HUES64 (cell line): ENCODE results near the gene NETO2.
"Not testable (repeated sequence)": the region's sequence is repeated elsewhere in the genome, so short reads cannot be mapped to it uniquely, and the experiment has no call there.

Experiments used
- H3K27ac ChIP-seq: 2 replicates; pipeline ENCODE4 v1.7.0; 2013; ENCODE audit warnings: low read depth, low read length, inconsistent platforms
- H3K27me3 ChIP-seq: 2 replicates; pipeline ENCODE4 v1.6.1; 2013; ENCODE audit warnings: mild to moderate bottlenecking, low read length; ENCODE audit not compliant: insufficient read depth
- H3K36me3 ChIP-seq: 2 replicates; pipeline ENCODE4 v1.6.1; 2013; ENCODE audit warnings: mild to moderate bottlenecking, low read length; ENCODE audit not compliant: insufficient read depth
- H3K4me1 ChIP-seq: 2 replicates; pipeline ENCODE4 v1.6.1; 2013; ENCODE audit warnings: mild to moderate bottlenecking, low read length, moderate library complexity; ENCODE audit not compliant: insufficient read depth
- H3K4me3 ChIP-seq: 2 replicates; pipeline ENCODE4 v1.5.1; 2013; ENCODE audit warnings: mild to moderate bottlenecking, low read length, moderate library complexity
- H3K9ac ChIP-seq: 2 replicates; pipeline ENCODE4 v1.6.1; 2013; ENCODE audit warnings: mild to moderate bottlenecking, low read depth, low read length
- H3K9me3 ChIP-seq: 2 replicates; pipeline ENCODE4 v1.6.1; 2013; ENCODE audit warnings: low read depth, low read length; ENCODE audit not compliant: insufficient read depth
- whole genome bisulfite sequencing: fragments of 150-250, 120-280 bp; methylation state at CpG from one replicate; pipeline ENCODE4 v1.1.7; 2013; ENCODE audit warnings: missing lambda C conversion rate; 5-methylcytosine and 5-hydroxymethylcytosine counted together

The NETO2 gene

DNA sequence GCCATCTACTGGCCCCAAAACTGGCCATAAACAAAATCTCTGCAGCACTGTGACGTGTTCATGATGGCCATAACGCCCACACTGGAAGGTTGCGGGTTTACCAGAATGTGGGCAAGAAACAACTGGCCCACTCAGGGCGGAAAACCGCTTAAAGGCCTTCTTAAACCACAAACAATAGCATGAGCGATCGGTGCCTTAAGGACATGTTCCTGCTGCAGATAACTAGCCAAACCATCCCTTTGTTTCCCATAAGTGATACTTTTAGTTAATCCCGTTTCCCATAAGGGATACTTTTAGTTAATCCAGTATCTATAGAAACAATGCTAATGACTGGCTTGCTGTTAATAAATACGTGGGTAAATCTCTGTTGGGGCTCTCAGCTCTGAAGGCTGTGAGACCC, 8.8 kb upstream of the NETO2 start:
- H3K27ac ChIP-seq, H3K27me3 ChIP-seq, H3K4me1 ChIP-seq, H3K4me3 ChIP-seq, H3K9ac ChIP-seq: not testable (repeated sequence)
- 95% methylated on average over 9 of the region's 9 CpGs for whole genome bisulfite sequencing
- Histone ChIP-seq H3K36me3 (peaks cover 18% of the 10 kb centered on the region), H3K9me3 (peaks cover 25% of the 10 kb centered on the region)

DNA sequence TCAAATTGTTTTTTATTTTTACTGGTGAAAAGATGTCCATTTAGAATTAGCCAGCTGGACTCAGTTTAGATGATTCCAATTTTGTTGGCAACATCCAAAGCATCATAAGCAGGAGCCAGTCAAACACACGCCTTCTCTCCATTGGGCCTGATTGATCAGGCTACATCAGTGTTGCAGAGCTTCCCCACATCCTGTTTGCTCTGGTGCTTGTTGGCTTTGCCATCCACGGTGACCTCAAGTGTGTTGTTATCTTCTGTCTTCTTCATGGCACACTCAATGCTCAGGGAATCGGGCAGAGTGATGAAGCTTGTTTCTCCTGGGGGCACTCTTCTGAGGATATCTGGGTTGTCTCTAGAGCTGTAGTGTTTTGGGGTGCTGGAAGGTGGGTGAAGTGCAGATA, 6.3 kb upstream of the NETO2 start:
- H3K4me1 ChIP-seq = no peaks in the 10 kb centered on the region
- peaks cover 13% of the 10 kb centered on the region for H3K27me3 ChIP-seq
- H3K9ac ChIP-seq = no peak overlapping the region
- H3K4me3 ChIP-seq = no peak overlapping the region
- H3K36me3 ChIP-seq = peaks cover 18% of the 10 kb centered on the region
- H3K27ac ChIP-seq = no peak overlapping the region
- 91% methylated on average over 3 of the region's 3 CpGs for WGBS
- H3K9me3 ChIP-seq = peaks cover 25% of the 10 kb centered on the region

DNA sequence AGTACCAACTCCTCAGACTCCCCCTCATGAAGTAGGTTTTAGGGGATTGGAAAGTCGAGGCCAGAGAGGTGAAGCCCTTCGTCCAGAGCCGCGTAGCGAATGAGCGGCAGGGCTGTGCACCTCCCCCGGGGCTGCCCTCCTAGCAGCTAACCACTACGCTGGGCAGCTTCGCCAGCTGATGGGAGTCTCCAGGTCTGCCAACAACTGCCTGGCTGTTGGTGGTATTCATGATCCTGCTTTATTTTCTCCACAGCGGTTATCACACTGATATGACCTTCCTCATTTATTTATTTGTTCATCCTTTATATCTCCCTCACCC, 773 bp upstream of the NETO2 start:
- peak overlapping the region; percentile 60 for H3K9ac ChIP-seq
- H3K4me1 ChIP-seq = peaks cover 17% of the 10 kb centered on the region
- H3K4me3 ChIP-seq = peak overlapping the region; percentile 85
- H3K36me3 ChIP-seq = no peaks in the 10 kb centered on the region
- no peak overlapping the region for H3K27ac ChIP-seq
- peaks cover 36% of the 10 kb centered on the region for H3K27me3 ChIP-seq
- no peaks in the 10 kb centered on the region for H3K9me3 ChIP-seq
- 27% methylated on average over 10 of the region's 10 CpGs for WGBS

DNA sequence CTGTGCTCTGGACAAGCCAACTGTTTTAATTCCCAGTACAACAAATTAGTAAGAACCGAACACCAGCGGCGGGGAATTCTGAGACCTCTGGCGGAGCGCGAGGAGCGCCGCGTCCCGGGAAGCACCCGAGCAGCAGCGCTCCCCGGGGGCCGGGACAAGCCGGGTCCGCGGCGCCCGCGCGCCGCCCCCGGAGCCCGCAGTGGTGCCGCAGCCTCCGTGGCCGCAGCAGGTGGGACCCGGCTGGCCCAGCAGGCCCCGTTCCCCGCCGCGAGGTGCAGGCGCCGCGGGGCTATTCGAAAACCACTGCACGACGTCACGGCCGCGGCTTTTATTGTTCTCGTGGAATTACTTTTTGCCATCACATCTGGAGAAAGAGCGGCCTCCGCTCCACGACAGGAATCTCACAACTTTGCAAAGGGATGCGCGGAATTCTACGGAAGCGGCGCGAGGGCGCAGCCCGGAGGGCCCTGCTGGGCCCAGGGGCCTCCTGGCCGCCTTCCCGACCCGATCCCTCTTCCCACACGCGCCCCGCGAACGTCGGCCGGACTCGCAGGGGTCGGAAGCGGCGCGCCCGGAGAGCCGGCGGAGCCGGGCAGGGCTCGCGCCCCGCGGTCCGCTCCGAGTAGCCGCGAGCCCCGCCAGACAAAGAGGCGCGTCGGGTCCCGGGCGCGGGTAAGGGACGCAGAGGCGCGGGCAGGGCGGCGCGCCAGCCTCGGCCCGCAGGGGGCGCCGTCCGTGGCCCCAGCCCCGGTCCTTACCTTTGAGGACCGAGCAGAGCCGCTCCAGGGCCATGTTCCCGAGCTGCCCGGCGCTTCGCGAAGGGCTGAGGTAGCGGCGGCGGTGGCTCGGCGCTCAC, 696 bp downstream of the NETO2 start:
- Histone ChIP-seq H3K27ac (no peak overlapping the region), H3K4me3 (peak overlapping the region; percentile 85), H3K36me3 (no peaks in the 10 kb centered on the region), H3K9me3 (no peaks in the 10 kb centered on the region), H3K27me3 (peaks cover 36% of the 10 kb centered on the region), H3K9ac (peak overlapping the region; percentile 93), H3K4me1 (peaks cover 22% of the 10 kb centered on the region)
- WGBS = under 1% methylated on average over 111 of the region's 111 CpGs

GRCh38 chr16:47142486-47142820, 1.3 kb downstream of the NETO2 start:
- H3K36me3 ChIP-seq = no peaks in the 10 kb centered on the region
- H3K9ac ChIP-seq = peak overlapping the region; percentile 93
- H3K4me1 ChIP-seq = peaks cover 22% of the 10 kb centered on the region
- 3% methylated on average over 5 of the region's 8 CpGs for WGBS
- peak overlapping the region; percentile 85 for H3K4me3 ChIP-seq
- peaks cover 36% of the 10 kb centered on the region for H3K27me3 ChIP-seq
- H3K9me3 ChIP-seq = no peaks in the 10 kb centered on the region
- no peak overlapping the region for H3K27ac ChIP-seq

DNA sequence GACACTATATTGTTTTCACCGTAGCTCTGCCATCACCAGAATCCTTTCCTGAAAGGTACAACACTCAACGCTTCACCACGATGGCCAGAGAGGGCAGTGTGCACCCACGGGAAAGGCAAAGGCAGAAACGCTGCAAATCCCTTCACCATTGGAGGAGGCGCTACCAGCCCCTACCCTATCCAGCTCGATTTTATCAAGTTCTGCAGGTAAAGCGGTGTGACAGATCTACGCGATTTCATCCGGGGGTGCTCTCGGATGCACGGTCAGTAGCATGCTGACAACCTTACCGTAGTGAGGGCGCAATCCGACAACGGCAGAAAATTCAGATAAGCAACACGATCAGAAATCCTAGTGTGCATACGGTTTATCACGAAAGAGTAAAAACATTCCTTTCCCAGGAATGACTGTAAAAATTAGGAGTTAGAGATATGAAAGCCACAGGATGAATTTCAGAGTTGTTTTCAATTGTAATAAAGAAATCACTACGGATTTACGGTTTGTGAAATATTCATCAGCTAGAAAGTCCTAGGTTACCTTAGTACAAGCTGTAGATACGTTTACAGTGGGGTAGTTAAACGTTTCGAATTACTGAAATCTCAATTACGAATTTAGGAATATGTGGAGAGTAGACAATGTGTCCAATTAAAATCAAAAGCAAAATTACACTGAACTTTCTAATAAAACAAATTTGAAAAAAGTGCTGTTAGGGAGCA, 1.8 kb downstream of the NETO2 start:
- Histone ChIP-seq H3K27ac (no peak overlapping the region), H3K9ac (no peak overlapping the region), H3K4me1 (peaks cover 22% of the 10 kb centered on the region), H3K27me3 (peaks cover 36% of the 10 kb centered on the region), H3K9me3 (no peaks in the 10 kb centered on the region), H3K4me3 (peak overlapping the region; percentile 85), H3K36me3 (no peaks in the 10 kb centered on the region)
- WGBS = 5% methylated on average over 24 of the region's 26 CpGs

- Histone ChIP-seq H3K4me1 (peaks cover 22% of the 10 kb centered on the region), H3K27me3 (peaks cover 30% of the 10 kb centered on the region), H3K36me3 (no peaks in the 10 kb centered on the region), H3K9me3 (no peaks in the 10 kb centered on the region), H3K4me3 (no peak overlapping the region), H3K9ac (no peak overlapping the region), H3K27ac (no peak overlapping the region)
- 87% methylated on average over 3 of the region's 4 CpGs for WGBS
These were observed 3.1 kb downstream of the NETO2 start for GRCh38 chr16:47140686-47141085.

GRCh38 chr16:47139561-47140185, 4.1 kb downstream of the NETO2 start:
- 71% methylated on average over 3 of the region's 3 CpGs for WGBS
- H3K27ac ChIP-seq = no peak overlapping the region

GRCh38 chr16:47137925-47138324, 5.8 kb downstream of the NETO2 start:
- not testable (repeated sequence) for H3K9me3 ChIP-seq, H3K9ac ChIP-seq, H3K27ac ChIP-seq, H3K36me3 ChIP-seq, H3K4me3 ChIP-seq
- H3K27me3 ChIP-seq = peaks cover 12% of the 10 kb centered on the region
- peaks cover 22% of the 10 kb centered on the region for H3K4me1 ChIP-seq
- 92% methylated on average over 9 of the region's 9 CpGs for WGBS

More at GRCh38 chr16:47139561-47140185, 4.1 kb downstream of the NETO2 start:
- peaks cover 20% of the 10 kb centered on the region for H3K27me3 ChIP-seq
- H3K36me3 ChIP-seq = no peaks in the 10 kb centered on the region
- peaks cover 22% of the 10 kb centered on the region for H3K4me1 ChIP-seq
- no peak overlapping the region for H3K9ac ChIP-seq
- H3K4me3 ChIP-seq = no peak overlapping the region
- no peaks in the 10 kb centered on the region for H3K9me3 ChIP-seq

GRCh38 chr16:47136099-47136842, 7.5 kb downstream of the NETO2 start:
- Histone ChIP-seq H3K4me1 (peaks cover 15% of the 10 kb centered on the region), H3K36me3 (no peaks in the 10 kb centered on the region), H3K9ac (no peak overlapping the region), H3K9me3 (no peaks in the 10 kb centered on the region), H3K27ac (no peak overlapping the region), H3K4me3 (no peak overlapping the region), H3K27me3 (no peaks in the 10 kb centered on the region)
- 96% methylated on average over 7 of the region's 8 CpGs for WGBS

DNA sequence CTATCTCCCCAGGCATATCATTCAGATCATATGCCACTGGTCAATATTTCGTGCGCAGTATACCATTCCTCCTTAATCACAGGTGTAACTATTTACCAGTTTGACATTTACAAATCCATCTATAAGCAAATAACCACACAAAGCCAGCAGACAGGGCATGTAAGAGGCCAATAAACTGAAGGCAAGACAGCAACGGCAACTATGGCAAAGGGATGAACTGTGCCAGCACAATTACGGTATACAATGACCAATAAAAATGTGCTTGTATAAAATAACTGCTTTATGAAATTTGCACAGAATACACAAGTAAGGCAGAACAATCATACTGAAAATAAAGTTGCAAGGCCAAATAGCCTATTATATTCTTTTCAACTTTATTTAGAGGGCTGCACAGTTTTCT, 9.2 kb downstream of the NETO2 start:
- H3K27me3 ChIP-seq = no peaks in the 10 kb centered on the region
- H3K27ac ChIP-seq = no peak overlapping the region
- no peaks in the 10 kb centered on the region for H3K36me3 ChIP-seq
- 99% methylated on average over 4 of the region's 4 CpGs for WGBS
- peaks cover 12% of the 10 kb centered on the region for H3K4me1 ChIP-seq
- no peak overlapping the region for H3K4me3 ChIP-seq
- no peak overlapping the region for H3K9ac ChIP-seq
- H3K9me3 ChIP-seq = no peaks in the 10 kb centered on the region
